ENCODE results near the gene RAET1G.
"Not testable (repeated sequence)": the region's sequence is repeated elsewhere in the genome, so short reads cannot be mapped to it uniquely, and the experiment has no call there.

RAET1G gene

DNA sequence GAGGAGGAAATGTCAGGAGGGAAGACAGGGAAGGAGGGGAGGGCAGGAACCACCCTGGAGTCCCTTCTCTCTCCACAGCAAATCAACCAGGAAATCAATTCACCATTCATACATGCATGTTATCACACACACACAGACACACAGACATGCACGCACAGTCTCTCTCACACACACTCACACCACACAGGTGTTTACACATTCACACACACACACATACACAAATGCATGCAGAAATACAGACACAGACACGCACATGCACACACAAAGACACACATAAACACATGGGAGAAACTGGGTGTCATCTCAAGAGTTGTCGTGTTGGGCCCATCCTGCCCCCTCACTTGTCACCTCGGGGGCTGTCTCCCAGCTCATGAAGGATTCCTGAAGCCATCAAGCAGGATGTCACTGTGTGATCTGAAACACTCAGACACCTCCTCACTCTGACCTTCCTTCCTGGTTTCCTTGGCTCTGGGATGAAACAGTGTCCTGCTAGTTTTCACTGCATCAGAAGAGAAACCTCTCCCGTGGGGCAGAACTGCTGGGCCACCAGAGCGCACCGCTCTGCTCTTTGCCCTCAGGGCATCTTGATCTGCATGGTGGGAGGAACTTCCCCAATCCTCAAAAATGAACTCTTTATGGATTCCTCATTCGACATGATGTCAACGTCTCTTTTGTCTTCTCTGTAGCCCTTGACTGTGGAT is 9.2 kb downstream of the RAET1G start:
- no peak for DNase-seq (ENCODE audit: low read depth)

DNA sequence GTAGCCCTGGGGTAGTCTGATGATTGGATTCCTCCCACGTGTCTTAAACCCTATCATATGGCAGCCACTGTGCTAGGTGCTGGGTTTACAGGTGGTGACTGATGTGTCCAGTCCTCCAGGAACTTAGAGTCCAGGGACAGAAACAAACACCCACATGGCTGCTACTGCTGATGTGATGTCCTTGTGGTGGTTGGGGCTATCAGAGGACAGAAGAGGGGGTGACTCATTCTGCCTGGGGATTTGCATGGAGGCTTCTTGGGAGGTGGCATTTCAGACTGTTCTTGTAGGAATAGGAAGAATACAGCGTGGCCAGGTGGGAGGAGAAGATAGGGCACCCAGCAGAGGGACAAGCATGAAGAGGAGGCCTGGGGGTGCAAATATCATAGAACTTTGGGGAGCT is 9.8 kb downstream of the RAET1G start:
- no peak for DNase-seq (ENCODE audit: low read depth)

DNA sequence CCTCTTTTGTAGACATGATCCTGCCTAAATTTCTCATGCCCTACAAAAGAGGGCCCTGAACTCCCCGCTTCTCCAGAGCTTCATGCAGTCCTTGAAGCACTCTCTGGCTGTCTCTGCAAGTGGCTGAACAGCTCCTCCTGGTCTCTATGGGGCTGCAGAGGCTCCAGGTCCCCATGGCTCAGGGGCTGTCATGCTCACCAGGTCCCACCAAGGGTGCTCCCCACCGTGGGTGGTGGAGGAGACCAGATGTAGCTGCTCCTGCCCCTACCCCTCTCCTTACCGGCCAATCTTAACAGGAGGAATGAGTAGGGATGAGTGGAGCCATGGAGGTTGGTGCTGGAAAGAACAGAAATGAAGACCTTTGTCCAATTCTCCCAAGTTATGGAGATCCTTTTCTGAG is 10.2 kb downstream of the RAET1G start:
- DNase-seq (ENCODE audit: low read depth), result not testable (repeated sequence)

DNA sequence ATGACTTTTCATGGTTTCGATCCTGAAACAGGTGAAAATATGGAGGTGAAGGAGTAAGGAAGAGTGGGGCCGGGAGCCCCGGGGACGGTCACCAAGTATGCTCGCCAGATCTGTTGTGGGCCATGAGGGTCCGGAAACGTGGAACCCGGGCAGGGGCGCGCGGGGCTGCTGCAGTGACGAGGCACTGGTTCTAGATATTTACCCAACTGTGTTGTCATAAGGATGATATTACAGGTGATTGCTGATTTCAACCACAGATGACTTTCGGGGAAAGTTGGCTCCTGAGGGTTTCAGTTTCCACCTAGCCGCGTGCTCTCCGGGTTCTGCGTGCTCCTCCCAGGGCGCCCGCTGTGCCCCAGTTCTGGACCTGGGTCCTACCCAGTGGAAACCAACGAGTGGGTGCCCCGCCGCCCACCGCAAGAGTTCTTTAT is 12.2 kb downstream of the RAET1G start:
- no peak for DNase-seq (ENCODE audit: low read depth)

DNA sequence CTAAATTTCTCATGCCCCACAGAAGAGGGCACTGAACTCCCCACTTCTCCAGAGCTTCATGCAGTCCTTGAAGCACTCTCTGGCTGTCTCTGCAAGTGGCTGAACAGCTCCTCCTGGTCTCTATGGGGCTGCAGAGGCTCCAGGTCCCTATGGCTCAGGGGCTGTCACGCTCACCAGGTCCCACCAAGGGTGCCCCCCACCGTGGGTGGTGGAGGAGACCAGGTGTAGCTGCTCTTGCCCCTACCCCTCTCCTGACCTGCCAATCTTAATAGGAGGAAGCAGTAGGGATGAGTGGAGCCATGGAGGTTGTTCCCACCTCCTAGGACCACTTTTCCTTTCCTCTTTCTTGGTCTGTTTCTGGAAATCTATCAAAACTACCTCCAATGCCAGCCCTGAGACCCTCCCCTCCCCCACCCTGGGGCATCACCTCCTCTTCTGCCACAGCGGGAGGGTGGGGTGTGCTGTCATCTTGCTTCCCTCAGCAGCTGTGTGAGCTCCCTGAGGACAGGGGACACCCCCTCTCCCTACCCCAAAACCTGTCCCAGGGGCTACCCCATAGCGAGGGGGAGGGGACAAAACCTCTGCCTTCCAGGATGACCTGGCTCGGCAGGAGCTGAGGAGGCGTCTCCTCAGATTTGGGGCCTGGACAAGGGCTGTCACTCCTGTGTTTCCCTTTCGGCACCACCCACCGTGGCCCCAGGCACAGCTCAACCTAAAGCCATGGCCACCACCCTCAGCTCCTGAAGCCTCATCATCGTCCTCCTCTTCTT is 13.0 kb downstream of the RAET1G start:
- DNase-seq (ENCODE audit: low read depth), result no peak

DNA sequence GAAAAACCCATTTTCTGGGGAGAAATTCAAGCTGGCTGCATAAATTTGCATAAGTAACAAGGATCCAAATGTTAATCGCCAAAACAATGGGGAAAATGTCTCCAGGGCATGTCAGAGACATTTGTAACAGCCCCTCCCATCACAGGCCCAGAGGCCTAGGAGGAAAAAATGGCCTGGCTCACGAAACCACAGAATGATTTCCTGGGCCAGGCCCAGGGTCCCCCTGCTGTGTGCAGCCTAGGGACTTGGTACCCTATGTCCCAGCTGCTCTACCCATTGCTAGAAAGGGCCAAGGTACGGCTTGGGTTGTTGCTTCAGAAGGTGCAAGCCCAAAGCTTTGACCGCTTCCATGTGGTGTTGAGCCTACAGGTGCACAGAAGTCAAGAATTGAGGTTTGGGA is 14.4 kb downstream of the RAET1G start:
- not testable (repeated sequence) for DNase-seq (ENCODE audit: low read depth)

DNA sequence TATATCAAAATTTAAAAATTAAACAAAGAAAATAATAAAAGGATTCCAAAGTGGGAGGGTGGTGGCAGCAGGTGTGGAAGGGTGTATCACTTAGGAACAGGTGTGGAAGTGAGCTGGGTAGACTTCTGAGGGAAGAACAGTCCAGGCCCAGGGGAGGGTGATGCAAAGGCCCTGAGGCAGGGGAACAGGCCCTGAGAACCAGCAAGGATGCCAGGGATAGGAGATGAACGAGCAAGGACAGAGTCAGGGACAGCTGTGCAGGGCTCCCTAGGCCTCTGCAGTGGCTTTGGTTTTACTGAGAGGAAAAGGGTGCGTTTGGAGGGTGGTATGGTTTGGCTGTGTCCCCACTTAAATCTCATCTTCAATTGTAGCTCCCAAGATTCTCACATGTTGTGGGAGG is 15.6 kb downstream of the RAET1G start:
- DNase-seq (ENCODE audit: low read depth), result no peak

DNA sequence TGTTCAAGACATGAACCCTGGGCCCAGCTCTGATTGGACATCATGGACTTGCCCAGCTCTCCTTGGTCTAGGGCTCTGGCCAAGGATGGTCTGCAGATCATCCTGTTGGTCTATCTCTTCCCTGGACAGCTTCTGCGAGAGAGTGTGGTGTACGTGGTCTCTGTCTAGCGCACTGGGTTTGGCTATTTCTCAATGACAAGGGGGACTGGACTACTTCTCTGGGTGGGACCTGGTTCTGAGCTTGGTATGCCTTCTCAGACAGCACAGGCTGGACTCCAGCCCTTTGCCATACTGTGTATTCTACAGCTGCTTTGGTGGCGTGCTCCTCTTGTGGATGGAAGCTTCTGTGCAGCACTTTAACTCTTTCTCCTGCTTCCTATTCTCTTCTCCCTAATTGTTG is 16.5 kb downstream of the RAET1G start:
- no peak for DNase-seq (ENCODE audit: low read depth)

DNA sequence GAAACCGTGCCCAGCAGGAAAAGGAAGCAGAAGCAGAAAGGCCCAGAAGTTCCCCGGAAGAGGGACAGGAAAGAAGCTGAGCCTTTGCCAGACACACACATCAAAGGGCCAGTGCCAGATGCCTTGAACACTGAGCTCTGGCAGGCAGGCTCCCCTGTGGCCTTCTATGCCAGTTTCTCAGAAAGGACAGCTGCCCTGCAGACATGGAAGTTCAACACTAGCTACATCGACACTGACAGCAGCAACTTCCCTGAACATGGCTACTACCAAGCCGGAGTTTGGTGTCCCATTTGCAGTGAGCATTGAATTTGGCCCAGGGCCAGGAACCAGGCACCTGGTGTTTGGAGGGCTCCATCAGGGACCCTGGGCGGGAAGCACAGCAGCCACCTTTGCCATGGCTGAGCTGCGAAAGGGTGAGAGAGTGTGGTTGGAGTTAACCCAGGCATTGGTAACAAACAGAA is 17.0 kb downstream of the RAET1G start:
- no peak for DNase-seq (ENCODE audit: low read depth)

DNA sequence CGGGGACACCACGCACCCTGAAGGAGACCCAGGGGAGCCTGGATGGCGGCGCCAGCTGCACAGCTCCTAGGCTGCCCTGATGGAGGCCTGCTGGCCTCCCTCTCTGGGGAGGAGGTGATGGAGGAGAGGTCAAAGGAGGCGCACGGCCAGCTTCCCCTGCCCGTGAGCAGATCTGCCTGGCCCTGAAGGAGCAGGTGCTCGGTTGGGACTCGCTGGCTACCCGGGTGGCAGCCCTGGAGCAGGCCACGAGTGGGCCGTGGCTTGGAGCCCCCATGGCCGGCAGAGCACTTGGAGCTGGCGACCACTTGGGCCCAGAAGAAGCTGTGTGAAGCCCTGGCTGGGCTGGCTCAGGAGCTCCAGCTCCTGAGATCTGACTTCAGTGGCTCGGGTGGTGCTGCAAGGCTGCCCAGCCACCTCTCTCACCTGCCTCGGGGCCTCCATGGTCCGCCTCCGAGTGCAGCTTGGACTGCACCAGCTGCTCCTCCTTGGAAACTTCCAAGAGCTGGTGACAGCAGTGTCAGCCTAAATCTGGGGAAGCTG is 17.5 kb downstream of the RAET1G start:
- DNase-seq (ENCODE audit: low read depth), result no peak

DNA sequence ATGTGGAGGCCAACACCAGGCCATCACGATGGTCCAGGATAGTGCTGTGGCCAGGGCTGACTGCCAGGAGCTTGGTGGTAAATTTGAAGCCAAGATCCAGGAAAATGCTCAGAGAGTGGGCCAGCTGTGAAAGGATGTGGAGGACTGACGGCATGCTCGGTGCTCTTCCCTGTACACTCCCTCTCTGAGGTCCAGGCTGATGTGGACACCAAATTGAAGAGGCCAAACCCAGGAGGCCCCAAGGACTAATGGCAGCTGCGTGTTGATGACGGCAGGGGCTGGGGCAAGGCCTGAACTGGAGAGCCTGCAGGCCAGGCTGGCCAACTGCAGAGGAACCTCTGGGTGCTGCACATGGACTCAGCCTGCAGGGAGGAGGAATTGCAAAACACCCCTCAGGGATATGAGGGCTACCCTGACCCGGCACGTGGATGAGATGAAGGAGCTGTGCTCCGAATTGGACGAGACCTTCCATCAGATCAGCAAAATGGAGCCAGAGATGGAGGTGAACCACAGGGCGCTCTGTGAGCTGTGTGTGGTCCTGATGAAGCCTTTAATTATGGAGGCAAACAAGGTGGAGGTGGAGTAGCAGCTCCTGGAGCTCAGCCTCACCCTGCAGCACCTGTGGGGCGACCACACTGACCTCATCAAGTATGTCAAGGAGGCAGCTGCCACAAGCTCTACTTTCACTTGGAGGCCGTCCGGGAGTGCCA is 18.1 kb downstream of the RAET1G start:
- no peak for DNase-seq (ENCODE audit: low read depth)

DNA sequence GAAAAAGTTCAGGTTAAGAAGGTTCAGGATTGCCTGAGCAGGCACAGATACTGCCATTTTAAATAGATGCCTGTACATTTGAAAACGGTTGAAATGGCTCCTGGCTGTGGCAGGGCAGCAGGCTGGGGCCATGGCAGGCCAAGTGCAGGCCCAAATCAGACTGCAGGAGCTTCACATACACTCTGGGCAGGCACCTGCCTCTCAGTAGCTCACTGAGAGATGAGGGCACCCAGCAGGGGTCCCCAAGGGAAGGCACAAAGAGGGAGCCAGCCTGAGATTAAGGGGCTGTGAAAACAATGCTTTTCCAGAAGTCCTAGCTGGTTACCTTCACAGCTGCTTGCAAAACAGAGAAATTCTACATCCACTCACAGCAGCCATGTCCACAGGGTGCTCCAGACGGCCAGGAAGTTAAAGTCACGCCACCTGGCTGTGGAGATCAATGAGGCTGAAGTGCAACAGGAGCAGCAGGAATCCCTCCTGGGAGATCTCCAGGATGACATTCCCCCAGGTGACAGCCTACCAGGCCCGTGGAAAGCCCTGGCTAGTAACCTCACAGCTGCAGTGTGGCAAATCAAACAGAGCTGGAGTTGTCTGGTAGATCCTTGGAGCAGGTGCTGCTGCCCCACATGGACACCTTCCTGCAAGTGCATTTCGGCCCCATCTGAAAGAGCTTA is 18.8 kb downstream of the RAET1G start:
- DNase-seq (ENCODE audit: low read depth), result no peak

DNA sequence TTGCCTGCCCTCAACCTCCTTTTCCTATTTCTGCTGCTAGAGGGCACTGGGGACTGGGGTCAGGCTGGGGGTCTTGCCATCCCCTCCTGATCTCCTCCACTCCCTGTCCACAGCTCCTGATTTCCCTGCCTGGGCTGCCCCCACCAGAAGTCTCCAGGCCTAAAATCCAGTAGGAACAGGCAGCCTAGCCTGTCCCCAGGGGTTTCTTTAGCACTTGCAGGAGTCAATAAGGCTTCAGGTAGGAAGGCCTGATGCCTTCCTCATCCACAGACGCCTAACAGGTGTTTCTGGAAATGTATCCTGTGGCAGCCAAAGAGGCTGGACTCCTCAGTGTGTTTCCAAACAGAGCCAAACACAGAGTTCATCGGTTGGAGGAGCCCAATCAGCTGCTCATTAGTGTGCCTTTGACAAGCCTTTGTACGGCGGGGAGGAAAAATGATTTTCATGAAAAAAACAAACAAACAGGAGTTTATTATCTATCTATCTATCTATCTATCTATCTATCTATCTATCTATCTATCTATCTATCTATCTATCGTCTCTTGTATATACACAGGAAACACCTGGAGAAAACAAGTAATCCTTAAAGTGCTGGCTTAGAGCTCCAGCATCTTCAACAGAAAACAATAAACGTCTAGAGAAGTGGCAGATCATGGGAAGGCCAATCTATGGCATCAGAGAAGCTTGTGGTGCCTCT is 21.3 kb downstream of the RAET1G start:
- DNase-seq (ENCODE audit: low read depth), result no peak

DNA sequence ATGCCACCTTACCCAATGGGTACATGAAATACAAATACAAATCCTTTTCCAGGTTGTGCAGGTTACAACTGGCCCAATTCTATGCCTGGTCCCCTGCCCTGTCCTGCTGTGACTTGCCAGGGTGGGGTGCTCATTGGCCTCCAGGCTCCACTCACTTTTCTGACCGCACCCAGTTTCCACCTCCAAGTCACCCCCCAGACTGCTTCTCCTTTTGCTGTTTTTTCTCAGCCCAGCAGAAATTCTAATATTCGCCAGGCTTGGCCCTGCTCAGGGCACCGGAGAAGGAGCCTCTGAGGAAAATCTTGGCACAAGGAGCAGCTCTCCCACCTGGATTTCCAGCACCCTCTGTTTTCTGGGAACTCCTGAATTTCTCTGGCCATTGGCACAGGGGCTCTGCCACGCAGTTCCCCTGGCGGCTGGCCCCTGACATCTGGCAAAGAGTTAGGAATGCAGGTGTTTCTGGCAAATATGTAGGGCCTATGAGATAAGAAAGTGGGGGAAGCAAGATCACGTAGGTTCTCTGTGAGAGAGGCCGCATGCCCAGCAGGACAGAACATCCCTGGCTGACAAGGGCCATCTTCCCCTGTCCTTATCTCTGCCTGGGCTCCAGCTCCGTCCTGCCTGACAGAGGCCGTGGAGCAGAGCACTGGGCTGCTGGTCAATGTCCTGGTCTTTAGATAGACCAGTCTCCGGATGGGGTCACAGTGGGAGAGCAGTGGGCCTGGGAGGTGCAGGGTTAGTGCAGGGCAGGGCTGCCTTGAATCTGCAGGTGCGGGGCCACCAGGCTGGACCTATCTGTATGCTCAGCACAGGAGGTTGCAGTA is 22.1 kb downstream of the RAET1G start:
- no peak for DNase-seq (ENCODE audit: low read depth)

DNA sequence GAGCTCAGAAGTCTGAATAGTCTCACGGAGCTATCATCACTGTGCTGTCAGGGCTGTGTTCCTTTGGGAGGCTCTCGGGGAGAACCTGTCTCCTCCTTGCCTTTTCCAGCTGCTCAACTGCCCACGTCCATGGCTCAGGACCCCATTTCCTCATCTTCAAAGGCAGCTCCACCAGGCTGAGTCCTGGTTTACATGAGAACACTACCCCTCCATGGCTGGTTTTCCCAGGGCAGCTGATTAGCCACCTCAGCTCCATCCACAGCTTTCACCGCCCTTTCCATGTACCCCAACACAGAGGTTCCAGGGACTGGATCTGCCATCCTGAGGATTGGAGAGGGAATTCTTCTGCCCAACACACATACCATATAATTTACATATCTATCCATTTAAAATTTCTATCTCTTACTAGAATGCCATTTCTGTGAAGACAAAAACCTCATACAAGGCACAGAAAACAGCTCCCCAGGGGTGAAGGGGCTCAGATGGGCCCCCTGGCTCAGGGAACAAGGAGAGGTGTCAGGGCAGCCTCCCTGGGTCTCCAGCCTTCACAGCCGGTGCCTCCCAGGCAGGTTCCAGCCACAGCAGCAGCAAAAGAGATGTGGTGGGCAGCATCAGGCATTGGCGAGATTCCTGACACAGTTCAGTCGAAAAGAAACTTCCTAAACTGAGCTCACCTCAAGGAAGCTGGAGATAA is 22.8 kb downstream of the RAET1G start:
- DNase-seq (ENCODE audit: low read depth), result no peak

DNA sequence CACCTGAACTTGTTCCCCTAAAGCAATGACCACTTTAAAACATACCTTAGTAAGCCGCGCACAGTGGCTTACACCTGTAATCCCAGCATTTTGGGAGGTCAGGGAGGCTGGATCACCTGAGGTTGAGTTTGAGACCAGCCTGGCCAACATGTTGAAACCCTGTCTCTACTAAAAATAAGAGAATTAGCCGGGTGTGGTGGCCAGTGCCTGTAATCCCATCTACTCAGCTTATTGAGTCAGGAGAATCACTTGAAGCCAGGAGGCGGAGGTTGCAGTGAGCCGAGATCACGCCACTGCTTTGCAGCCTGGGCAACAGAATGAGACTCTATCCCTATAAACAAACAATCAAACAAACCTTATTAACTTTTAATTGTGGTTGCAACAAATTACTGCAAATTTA is 23.4 kb downstream of the RAET1G start:
- no peak for DNase-seq (ENCODE audit: low read depth)

DNA sequence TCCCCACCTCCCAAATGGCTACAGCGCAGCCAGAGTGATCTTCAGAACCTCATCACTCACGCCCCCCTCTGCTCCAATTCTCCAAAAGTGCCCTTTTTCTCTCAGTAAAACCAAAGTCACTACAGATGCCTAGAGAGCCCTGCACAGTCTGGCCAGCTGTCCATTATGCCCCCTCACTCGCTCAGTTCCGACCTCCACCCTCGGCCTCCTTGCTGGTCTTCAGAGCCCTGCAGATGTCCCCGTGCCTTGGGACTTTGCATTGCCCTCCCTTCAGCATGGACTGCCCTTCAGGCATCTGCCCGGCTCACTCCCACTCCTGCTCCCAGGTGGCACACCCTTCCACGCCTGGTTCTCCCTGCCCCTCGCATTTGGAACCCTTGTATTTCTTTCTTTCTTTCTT is 24.0 kb downstream of the RAET1G start:
- no peak for DNase-seq (ENCODE audit: low read depth)

DNA sequence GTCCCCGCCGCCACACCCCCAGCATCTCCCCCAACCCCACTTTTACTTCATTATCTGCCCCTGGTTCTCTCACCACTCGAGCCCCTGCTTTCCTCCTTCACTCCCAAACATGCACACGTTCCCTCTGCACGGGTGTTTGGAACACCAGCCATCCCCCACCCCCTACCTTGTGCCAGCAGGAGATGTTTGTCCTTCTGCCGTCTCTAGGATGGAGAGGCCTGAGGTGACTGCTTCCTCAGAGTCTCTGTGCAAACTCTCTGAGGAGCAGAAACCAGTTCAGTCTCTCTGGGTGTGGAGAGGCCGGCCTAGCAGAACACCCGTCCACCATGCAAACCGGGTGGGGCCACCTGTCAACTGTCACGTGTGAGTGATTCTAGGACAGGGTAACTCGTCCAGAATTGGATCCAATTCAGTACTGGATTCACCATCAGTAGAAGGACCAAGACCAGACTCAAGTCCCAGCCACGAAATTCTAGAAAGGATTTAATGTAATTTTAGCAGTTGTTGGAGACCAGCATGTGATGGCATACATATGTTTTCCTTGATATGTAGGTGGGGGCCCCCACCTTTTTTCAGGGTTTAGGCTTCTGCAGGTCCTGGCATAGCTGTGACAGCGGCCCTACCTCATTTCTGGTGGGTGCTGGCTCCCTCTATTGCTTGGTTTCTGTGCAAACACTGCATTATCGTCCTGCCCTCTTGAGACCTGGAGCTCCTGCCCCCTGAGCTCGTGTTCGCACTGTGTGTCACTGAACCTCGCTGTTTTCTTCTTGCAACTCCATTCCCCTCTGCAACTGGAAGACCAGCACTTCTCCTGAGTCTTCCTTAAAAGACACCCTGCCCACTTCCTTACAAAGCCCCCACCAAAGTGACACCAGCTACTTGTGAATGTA is 24.8 kb downstream of the RAET1G start, which contains the start of gene RAET1E:
Gene RAET1E (minus strand): TSS at position 259 of the 890 bp plus-strand sequence. CDS start 7,212 bp downstream, outside the sequence.
- DNase-seq (ENCODE audit: low read depth), result no peak

Measured in amniotic epithelial cell (primary cell).